ENCODE results near the gene CHST1.

CHST1 gene

GRCh38 chr11:45659818-45660160 is 5.6 kb downstream of the CHST1 start:
- DNase-seq (ENCODE audit: low spot score), result no peak

- DNase-seq (ENCODE audit: low spot score), result no peak
Observed at GRCh38 chr11:45659031-45659817, 6.2 kb downstream of the CHST1 start.

GRCh38 chr11:45658292-45658991 is 7.0 kb downstream of the CHST1 start:
- DNase-seq (ENCODE audit: low spot score), result no peak

- DNase-seq (ENCODE audit: low spot score), result no peak
Observed at GRCh38 chr11:45657496-45658260, 7.7 kb downstream of the CHST1 start.

GRCh38 chr11:45655831-45656230 is 9.6 kb downstream of the CHST1 start:
- DNase-seq (ENCODE audit: low spot score), result no peak

- DNase-seq (ENCODE audit: low spot score), result peak; percentile 74
Observed at GRCh38 chr11:45655347-45655756, 10.1 kb downstream of the CHST1 start.

GRCh38 chr11:45655012-45655283 is 10.5 kb downstream of the CHST1 start:
- no peak for DNase-seq (ENCODE audit: low spot score)

GRCh38 chr11:45654231-45655011 is 11.0 kb downstream of the CHST1 start:
- no peak for DNase-seq (ENCODE audit: low spot score)

- no peak for DNase-seq (ENCODE audit: low spot score)
Observed at GRCh38 chr11:45653277-45653676, 12.1 kb downstream of the CHST1 start.

- DNase-seq (ENCODE audit: low spot score), result no peak
Observed at GRCh38 chr11:45652781-45653180, 12.6 kb downstream of the CHST1 start.

GRCh38 chr11:45651841-45652749 is 13.3 kb downstream of the CHST1 start:
- no peak for DNase-seq (ENCODE audit: low spot score)

GRCh38 chr11:45651156-45651555 is 14.3 kb downstream of the CHST1 start:
- no peak for DNase-seq (ENCODE audit: low spot score)

- DNase-seq (ENCODE audit: low spot score), result no peak
Observed at GRCh38 chr11:45650166-45651095, 15.0 kb downstream of the CHST1 start.

- no peak for DNase-seq (ENCODE audit: low spot score)
Observed at GRCh38 chr11:45649544-45650165, 15.8 kb downstream of the CHST1 start.

- no peak for DNase-seq (ENCODE audit: low spot score)
Observed at GRCh38 chr11:45648931-45649330, 16.5 kb downstream of the CHST1 start.

- no peak for DNase-seq (ENCODE audit: low spot score)
Observed at GRCh38 chr11:45647786-45648185, 17.6 kb downstream of the CHST1 start.

GRCh38 chr11:45647329-45647728 is 18.1 kb downstream of the CHST1 start:
- no peak for DNase-seq (ENCODE audit: low spot score)

GRCh38 chr11:45646275-45646927 is 19.0 kb downstream of the CHST1 start:
- peak; percentile 52 for DNase-seq (ENCODE audit: low spot score)
